K562 (cell line): ENCODE measurements around the gene ZNF143. TPM values are rescaled to one million over a fixed set of nuclear protein-coding genes. Genes with fewer than 3 reads are reported as not detected.

Experiments used
- COPS2 ChIP-seq: fragments of 450-650 bp; conservative IDR thresholded peaks from 2 replicates; pipeline ENCODE4 v1.6.1; 2016; ENCODE audit warnings: mild to moderate bottlenecking, moderate library complexity
- ERF ChIP-seq: fragments of 450-650 bp; formaldehyde crosslinking; IDR thresholded peaks from 2 replicates; pipeline ENCODE4 v1.4.0; 2020; ENCODE audit warnings: mild to moderate bottlenecking, mixed read lengths
- GTF2E2 ChIP-seq: fragments of 200-800 bp; sonication (Bioruptor generic); IDR thresholded peaks from 2 replicates; pipeline ENCODE4 v1.6.1; 2016; ENCODE audit warnings: missing genetic modification characterization, missing compliant biosample characterization
- IRF2 ChIP-seq: sonication (generic); formaldehyde crosslinking; IDR thresholded peaks from 2 replicates; pipeline ENCODE4 v1.8.1; 2022; ENCODE audit warnings: mild to moderate bottlenecking, missing genetic modification reagents
- JUND ChIP-seq, 2 experiments: IDR thresholded peaks; 2 replicates in 1 of 2; 3 replicates in 1 of 2; pipeline ENCODE4 v1.6.1; 2011; ENCODE audit warnings: borderline replicate concordance in 2 of 2, low read depth in 2 of 2, low read length in 2 of 2, improper control_type of control experiment in 1 of 2, missing biosample characterization in 1 of 2, missing genetic modification characterization in 1 of 2, missing genetic modification reagents in 1 of 2
- MTA3 ChIP-seq: fragments of 450-650 bp; formaldehyde crosslinking; IDR thresholded peaks from 2 replicates; pipeline ENCODE4 v1.6.1; 2017; ENCODE audit warnings: mild to moderate bottlenecking, borderline replicate concordance
- PHB2 ChIP-seq: fragments of 450-650 bp; IDR thresholded peaks from 2 replicates; pipeline ENCODE4 v1.6.1; 2017; ENCODE audit warnings: low read depth
- PTRF ChIP-seq: fragments of 450-650 bp; IDR thresholded peaks from 2 replicates; pipeline ENCODE4 v1.6.1; 2016; ENCODE audit warnings: mild to moderate bottlenecking, missing genetic modification characterization, missing compliant biosample characterization
- SP1 ChIP-seq: sonication (generic); formaldehyde crosslinking; IDR thresholded peaks from 2 replicates; pipeline ENCODE4 v1.8.1; 2022; ENCODE audit warnings: mild to moderate bottlenecking, missing genetic modification reagents
- TSC22D4 ChIP-seq: fragments of 450-650 bp; IDR thresholded peaks from 2 replicates; pipeline ENCODE4 v1.6.1; 2016; ENCODE audit warnings: missing genetic modification characterization, missing biosample characterization, control low read depth
- ZBTB7A ChIP-seq: IDR thresholded peaks from 2 replicates; pipeline ENCODE4 v1.6.1; 2011; ENCODE audit warnings: low read depth, mild to moderate bottlenecking, low read length, moderate library complexity, borderline replicate concordance; ENCODE audit not compliant: control insufficient read depth
- ZNF133 ChIP-seq: fragments of 250-450 bp; sonication (Bioruptor Pico); IDR thresholded peaks from 2 replicates; pipeline ENCODE4 v1.4.0; 2020; ENCODE audit warnings: mild to moderate bottlenecking
- ZNF174 ChIP-seq: fragments of 250-450 bp; sonication (Bioruptor Pico); IDR thresholded peaks from 2 replicates; pipeline ENCODE4 v1.4.0; 2020; ENCODE audit warnings: mild to moderate bottlenecking
- ZNF324 ChIP-seq: fragments of 250-450 bp; sonication (Bioruptor Pico); IDR thresholded peaks from 2 replicates; pipeline ENCODE4 v1.4.0; 2020; ENCODE audit warnings: mild to moderate bottlenecking
- ZNF431 ChIP-seq: sonication (generic); formaldehyde crosslinking; IDR thresholded peaks from 2 replicates; pipeline ENCODE4 v1.8.0; 2022; ENCODE audit warnings: mild to moderate bottlenecking, missing genetic modification reagents
- polyA plus RNA-seq, 8 experiments: library from polyadenylated mRNA; depleted of rRNA in 4 of 8; stranded (reverse) in 5 of 8; unstranded in 3 of 8; fragments of >200 nt; fragmentation: Nextera tagmentation in 2 of 8; fragmentation: Illumina TruSeq in 1 of 8; extraction: Ambion mirVana in 2 of 8; extraction: Trizol in 1 of 8; gene quantifications; 2 replicates each; pipeline versions ENCODE4 v1.2.1 to v1.2.3, GENCODE V29; 2011 to 2014; ENCODE audit warnings: inconsistent platforms in 1 of 8, missing spikeins in 1 of 8
- total RNA-seq, 7 experiments: library from RNA; depleted of rRNA in 6 of 7; stranded (reverse); fragments of >200 nt in 6 of 7; fragmentation: Illumina TruSeq in 2 of 7; extraction: Trizol in 2 of 7; gene quantifications; 2 replicates each; pipeline versions ENCODE4 v1.2.1 to v1.2.3, GENCODE V29; 2011 to 2021; ENCODE audit warnings: low replicate concordance in 1 of 7
- TF ChIP-seq, protein P1 (sequence below): IDR thresholded peaks from 2 replicates; pipeline ENCODE4 v1.6.1; 2012; ENCODE audit warnings: low read depth, low read length, improper control_type of control experiment, borderline replicate concordance
- TF ChIP-seq, protein P2 (sequence below): sonication (generic); formaldehyde crosslinking; IDR thresholded peaks from 2 replicates; pipeline ENCODE4 v1.8.1; 2023; ENCODE audit warnings: mild to moderate bottlenecking, missing genetic modification reagents
- TF ChIP-seq, protein P3 (sequence below): sonication (generic); formaldehyde crosslinking; IDR thresholded peaks from 2 replicates; pipeline ENCODE4 v1.8.0; 2022; ENCODE audit warnings: mild to moderate bottlenecking, missing genetic modification reagents
- TF ChIP-seq, protein P4 (sequence below): fragments of 450-650 bp; formaldehyde crosslinking; IDR thresholded peaks from 2 replicates; pipeline ENCODE4 v1.4.0; 2022; ENCODE audit warnings: missing genetic modification characterization
- TF ChIP-seq, protein P5 (sequence below): fragments of 250-450 bp; sonication (Bioruptor Pico); IDR thresholded peaks from 2 replicates; pipeline ENCODE4 v1.5.0; 2021; ENCODE audit warnings: mild to moderate bottlenecking, borderline replicate concordance

The ZNF143 gene
- total and polyA plus RNA-seq, 9 of the 15 experiments (the other 6 are each of a cell fraction or from before 2014, with no cell fraction given) = 18.4 to 58.5 (median 27.1) TPM

DNA sequence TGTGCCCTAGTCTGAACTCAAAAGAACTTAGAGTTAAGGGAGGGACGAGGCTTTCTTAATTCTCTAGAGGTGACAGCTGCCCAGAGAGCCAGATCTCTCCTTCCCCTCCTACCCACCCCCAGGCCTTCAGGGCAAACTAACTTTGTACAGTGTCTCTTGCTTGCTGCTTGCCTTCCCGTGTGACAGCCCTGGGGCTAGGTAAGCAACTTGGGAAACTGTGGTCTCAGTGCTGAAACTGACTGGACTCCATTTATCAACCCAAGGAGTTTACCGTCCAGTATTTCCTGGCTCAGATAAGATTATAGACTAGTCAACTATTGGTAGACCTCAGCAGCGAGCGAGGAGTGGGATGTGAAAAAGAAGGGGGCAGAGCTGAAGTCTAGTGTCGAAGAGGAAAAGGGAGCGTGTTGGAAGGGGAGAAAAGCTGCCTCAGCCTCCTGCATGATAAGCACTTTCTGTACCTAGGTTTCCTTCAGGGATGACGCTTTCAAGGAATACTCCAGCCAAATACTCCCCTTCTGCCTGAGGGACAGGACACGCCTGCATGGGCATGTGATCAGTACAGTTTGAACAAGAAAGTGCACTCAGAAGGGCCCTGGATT lies 69.3 kb downstream of the ZNF143 start (continued):
- no peak for TF ChIP-seq GTF2E2 (tag)
- no peak for TF ChIP-seq ERF (CRISPR knock-in tag)
- no peak for TF ChIP-seq PTRF
- 0 out of 2 replicates have a peak, but pooled peaks have one; percentile 18 for TF ChIP-seq ZBTB7A
- no peak for TF ChIP-seq COPS2
- no peak for TF ChIP-seq ZNF431 (CRISPR knock-in tag)
- TF ChIP-seq ZNF174 = no peak
- no peak for TF ChIP-seq PHB2
- TF ChIP-seq, protein P1, sequence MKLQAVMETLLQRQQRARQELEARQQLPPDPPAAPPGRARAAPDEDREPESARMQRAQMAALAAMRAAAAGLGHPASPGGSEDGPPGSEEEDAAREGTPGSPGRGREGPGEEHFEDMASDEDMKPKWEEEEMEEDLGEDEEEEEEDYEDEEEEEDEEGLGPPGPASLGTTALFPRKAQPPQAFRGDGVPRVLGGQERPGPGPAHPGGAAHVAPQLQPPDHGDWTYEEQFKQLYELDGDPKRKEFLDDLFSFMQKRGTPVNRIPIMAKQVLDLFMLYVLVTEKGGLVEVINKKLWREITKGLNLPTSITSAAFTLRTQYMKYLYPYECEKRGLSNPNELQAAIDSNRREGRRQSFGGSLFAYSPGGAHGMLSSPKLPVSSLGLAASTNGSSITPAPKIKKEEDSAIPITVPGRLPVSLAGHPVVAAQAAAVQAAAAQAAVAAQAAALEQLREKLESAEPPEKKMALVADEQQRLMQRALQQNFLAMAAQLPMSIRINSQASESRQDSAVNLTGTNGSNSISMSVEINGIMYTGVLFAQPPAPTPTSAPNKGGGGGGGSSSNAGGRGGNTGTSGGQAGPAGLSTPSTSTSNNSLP = no peak
- TF ChIP-seq TSC22D4 (tag) = no peak
- no peak for TF ChIP-seq ZNF133 (CRISPR knock-in tag)
- no peak for TF ChIP-seq MTA3
- TF ChIP-seq, protein P2, sequence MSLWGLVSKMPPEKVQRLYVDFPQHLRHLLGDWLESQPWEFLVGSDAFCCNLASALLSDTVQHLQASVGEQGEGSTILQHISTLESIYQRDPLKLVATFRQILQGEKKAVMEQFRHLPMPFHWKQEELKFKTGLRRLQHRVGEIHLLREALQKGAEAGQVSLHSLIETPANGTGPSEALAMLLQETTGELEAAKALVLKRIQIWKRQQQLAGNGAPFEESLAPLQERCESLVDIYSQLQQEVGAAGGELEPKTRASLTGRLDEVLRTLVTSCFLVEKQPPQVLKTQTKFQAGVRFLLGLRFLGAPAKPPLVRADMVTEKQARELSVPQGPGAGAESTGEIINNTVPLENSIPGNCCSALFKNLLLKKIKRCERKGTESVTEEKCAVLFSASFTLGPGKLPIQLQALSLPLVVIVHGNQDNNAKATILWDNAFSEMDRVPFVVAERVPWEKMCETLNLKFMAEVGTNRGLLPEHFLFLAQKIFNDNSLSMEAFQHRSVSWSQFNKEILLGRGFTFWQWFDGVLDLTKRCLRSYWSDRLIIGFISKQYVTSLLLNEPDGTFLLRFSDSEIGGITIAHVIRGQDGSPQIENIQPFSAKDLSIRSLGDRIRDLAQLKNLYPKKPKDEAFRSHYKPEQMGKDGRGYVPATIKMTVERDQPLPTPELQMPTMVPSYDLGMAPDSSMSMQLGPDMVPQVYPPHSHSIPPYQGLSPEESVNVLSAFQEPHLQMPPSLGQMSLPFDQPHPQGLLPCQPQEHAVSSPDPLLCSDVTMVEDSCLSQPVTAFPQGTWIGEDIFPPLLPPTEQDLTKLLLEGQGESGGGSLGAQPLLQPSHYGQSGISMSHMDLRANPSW (CRISPR knock-in tag) = no peak
- TF ChIP-seq, protein P3, sequence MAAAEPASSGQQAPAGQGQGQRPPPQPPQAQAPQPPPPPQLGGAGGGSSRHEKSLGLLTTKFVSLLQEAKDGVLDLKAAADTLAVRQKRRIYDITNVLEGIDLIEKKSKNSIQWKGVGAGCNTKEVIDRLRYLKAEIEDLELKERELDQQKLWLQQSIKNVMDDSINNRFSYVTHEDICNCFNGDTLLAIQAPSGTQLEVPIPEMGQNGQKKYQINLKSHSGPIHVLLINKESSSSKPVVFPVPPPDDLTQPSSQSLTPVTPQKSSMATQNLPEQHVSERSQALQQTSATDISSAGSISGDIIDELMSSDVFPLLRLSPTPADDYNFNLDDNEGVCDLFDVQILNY (CRISPR knock-in tag) = no peak
- TF ChIP-seq ZNF324 (CRISPR knock-in tag) = no peak
- 0 out of 2 replicates have a peak, but pooled peaks have one; percentile 43 for TF ChIP-seq SP1 (CRISPR knock-in tag)
- TF ChIP-seq, protein P4, sequence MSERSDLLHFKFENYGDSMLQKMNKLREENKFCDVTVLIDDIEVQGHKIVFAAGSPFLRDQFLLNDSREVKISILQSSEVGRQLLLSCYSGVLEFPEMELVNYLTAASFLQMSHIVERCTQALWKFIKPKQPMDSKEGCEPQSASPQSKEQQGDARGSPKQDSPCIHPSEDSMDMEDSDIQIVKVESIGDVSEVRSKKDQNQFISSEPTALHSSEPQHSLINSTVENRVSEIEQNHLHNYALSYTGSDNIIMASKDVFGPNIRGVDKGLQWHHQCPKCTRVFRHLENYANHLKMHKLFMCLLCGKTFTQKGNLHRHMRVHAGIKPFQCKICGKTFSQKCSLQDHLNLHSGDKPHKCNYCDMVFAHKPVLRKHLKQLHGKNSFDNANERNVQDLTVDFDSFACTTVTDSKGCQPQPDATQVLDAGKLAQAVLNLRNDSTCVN = no peak
- TF ChIP-seq, protein P5, sequence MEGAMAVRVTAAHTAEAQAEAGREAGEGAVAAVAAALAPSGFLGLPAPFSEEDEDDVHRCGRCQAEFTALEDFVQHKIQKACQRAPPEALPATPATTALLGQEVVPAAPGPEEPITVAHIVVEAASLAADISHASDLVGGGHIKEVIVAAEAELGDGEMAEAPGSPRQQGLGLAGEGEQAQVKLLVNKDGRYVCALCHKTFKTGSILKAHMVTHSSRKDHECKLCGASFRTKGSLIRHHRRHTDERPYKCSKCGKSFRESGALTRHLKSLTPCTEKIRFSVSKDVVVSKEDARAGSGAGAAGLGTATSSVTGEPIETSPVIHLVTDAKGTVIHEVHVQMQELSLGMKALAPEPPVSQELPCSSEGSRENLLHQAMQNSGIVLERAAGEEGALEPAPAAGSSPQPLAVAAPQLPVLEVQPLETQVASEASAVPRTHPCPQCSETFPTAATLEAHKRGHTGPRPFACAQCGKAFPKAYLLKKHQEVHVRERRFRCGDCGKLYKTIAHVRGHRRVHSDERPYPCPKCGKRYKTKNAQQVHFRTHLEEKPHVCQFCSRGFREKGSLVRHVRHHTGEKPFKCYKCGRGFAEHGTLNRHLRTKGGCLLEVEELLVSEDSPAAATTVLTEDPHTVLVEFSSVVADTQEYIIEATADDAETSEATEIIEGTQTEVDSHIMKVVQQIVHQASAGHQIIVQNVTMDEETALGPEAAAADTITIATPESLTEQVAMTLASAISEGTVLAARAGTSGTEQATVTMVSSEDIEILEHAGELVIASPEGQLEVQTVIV (CRISPR knock-in tag) = no peak
- no peak for TF ChIP-seq JUND (IDR thresholded peaks at IDR 0.05; ENCODE audit: borderline replicate concordance, low read depth, low read length)
- no peak for TF ChIP-seq JUND (tag; IDR thresholded peaks at IDR 0.05; ENCODE audit: borderline replicate concordance, low read depth, low read length)
- no peak for TF ChIP-seq IRF2 (CRISPR knock-in tag)
